HepG2 (cell line): ENCODE measurements around the gene RAD51D. TPM values are rescaled to one million over a fixed set of nuclear protein-coding genes. Genes with fewer than 3 reads are reported as not detected.

Source experiments
- AKAP8 ChIP-seq: sonication (generic); formaldehyde crosslinking; IDR thresholded peaks from 2 replicates; pipeline ENCODE4 v1.5.1; 2020; ENCODE audit warnings: mild to moderate bottlenecking, missing genetic modification reagents
- HDAC1 ChIP-seq: sonication (generic); formaldehyde crosslinking; IDR thresholded peaks from 2 replicates; pipeline ENCODE4 v1.5.1; 2020; ENCODE audit warnings: mild to moderate bottlenecking, missing genetic modification reagents
- IRX3 ChIP-seq: sonication (generic); formaldehyde crosslinking; IDR thresholded peaks from 2 replicates; pipeline ENCODE4 v1.8.1; 2023; ENCODE audit warnings: mild to moderate bottlenecking, low read depth, missing genetic modification reagents, borderline replicate concordance
- KDM2A ChIP-seq: sonication (generic); formaldehyde crosslinking; IDR thresholded peaks from 2 replicates; pipeline ENCODE4 v1.4.0; 2020; ENCODE audit warnings: low read depth, missing genetic modification reagents, borderline replicate concordance
- NFE2L1 ChIP-seq: sonication (generic); formaldehyde crosslinking; IDR thresholded peaks from 2 replicates; pipeline ENCODE4 v1.4.0; 2020; ENCODE audit warnings: missing genetic modification reagents, mild to moderate bottlenecking, borderline replicate concordance
- RFX3 ChIP-seq: IDR thresholded peaks from 2 replicates; pipeline ENCODE4 v1.6.1; 2016; ENCODE audit warnings: missing biosample characterization, missing genetic modification reagents
- SIX4 ChIP-seq: sonication (generic); formaldehyde crosslinking; IDR thresholded peaks from 2 replicates; pipeline ENCODE4 v1.4.0; 2020; ENCODE audit warnings: missing genetic modification reagents
- ZNF260 ChIP-seq: sonication (generic); formaldehyde crosslinking; IDR thresholded peaks from 2 replicates; pipeline ENCODE4 v1.4.0; 2020; ENCODE audit warnings: missing genetic modification reagents, low read depth, mild to moderate bottlenecking, borderline replicate concordance
- ZNF652 ChIP-seq: IDR thresholded peaks from 2 replicates; pipeline ENCODE4 v1.6.1; 2016; ENCODE audit warnings: low read depth, borderline replicate concordance
- ZNF83 ChIP-seq: sonication (generic); formaldehyde crosslinking; IDR thresholded peaks from 2 replicates; pipeline ENCODE4 v1.4.0; 2020; ENCODE audit warnings: missing genetic modification reagents, mild to moderate bottlenecking, borderline replicate concordance
- polyA plus RNA-seq, 8 experiments: library from polyadenylated mRNA; depleted of rRNA in 3 of 8; stranded (reverse) in 7 of 8; unstranded in 1 of 8; fragments of >200 nt; fragmentation: Illumina TruSeq in 4 of 8; extraction: Trizol in 4 of 8; gene quantifications; 2 replicates each; pipeline versions ENCODE4 v1.2.1 to v1.2.3, GENCODE V29; 2011 to 2016; ENCODE audit warnings: low read depth in 4 of 8, missing spikeins in 1 of 8, mixed read lengths in 1 of 8; ENCODE audit not compliant: insufficient read depth in 1 of 8
- total RNA-seq, 5 experiments: library from RNA; depleted of rRNA; stranded (reverse); fragments of >200 nt; fragmentation: Illumina TruSeq; extraction: Trizol; gene quantifications; 2 replicates each; pipeline ENCODE4 v1.2.3, GENCODE V29; 2016; ENCODE audit warnings: low read depth in 1 of 5
- TF ChIP-seq, protein P1 (sequence below): sonication (generic); formaldehyde crosslinking; IDR thresholded peaks from 2 replicates; pipeline ENCODE4 v1.4.0; 2020; ENCODE audit warnings: low read depth, missing genetic modification reagents
- TF ChIP-seq, protein P2 (sequence below): sonication (generic); formaldehyde crosslinking; IDR thresholded peaks from one replicate; pipeline ENCODE4 v1.5.1; 2020; ENCODE audit warnings: mild to moderate bottlenecking, missing genetic modification reagents; ENCODE audit errors: not compliant biosample characterization
- TF ChIP-seq, protein P3 (sequence below): sonication (generic); formaldehyde crosslinking; IDR thresholded peaks from 2 replicates; pipeline ENCODE4 v1.5.1; 2020; ENCODE audit warnings: missing genetic modification reagents, mild to moderate bottlenecking, borderline replicate concordance

Gene RAD51D
- total and polyA plus RNA-seq, 2 of the 13 experiments (the other 11 are each of a cell fraction or from before 2014, with no cell fraction given) = 6.7 to 13.1 TPM

DNA sequence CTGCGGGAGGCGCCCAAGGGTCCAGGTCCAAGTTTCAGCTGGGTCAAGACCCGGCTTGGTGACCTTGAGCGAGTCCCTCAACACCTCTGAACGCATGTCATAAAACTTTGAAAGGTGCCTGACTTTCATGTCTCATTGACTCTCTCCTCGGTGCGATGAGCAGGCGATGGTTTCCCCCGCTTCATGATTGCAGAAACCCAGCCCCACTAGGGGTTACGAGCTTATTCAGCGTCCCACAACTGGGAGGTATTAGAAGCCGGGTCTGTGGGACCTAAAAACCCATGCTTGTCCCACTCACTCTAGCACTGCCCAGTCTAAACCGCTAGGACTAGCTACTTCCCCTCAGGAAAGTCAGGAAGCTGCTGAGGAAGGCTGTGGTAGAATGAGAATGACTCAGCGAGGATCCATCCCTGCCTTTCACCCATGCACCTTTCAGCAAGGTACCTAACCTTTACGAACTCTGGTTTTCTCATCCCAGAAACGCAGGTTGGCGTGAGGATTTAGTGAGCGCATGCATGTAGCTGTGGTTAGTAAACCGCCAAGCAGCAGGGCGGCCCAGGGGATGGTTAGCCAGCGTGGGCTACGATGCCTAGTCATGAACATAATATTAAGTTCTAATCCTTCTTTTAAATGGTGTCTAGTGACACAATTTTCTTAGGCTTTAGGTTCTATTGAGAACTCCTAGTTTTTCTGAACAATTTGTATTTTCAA, 29.9 kb downstream of the RAD51D start (continued):
- TF ChIP-seq, protein P1, sequence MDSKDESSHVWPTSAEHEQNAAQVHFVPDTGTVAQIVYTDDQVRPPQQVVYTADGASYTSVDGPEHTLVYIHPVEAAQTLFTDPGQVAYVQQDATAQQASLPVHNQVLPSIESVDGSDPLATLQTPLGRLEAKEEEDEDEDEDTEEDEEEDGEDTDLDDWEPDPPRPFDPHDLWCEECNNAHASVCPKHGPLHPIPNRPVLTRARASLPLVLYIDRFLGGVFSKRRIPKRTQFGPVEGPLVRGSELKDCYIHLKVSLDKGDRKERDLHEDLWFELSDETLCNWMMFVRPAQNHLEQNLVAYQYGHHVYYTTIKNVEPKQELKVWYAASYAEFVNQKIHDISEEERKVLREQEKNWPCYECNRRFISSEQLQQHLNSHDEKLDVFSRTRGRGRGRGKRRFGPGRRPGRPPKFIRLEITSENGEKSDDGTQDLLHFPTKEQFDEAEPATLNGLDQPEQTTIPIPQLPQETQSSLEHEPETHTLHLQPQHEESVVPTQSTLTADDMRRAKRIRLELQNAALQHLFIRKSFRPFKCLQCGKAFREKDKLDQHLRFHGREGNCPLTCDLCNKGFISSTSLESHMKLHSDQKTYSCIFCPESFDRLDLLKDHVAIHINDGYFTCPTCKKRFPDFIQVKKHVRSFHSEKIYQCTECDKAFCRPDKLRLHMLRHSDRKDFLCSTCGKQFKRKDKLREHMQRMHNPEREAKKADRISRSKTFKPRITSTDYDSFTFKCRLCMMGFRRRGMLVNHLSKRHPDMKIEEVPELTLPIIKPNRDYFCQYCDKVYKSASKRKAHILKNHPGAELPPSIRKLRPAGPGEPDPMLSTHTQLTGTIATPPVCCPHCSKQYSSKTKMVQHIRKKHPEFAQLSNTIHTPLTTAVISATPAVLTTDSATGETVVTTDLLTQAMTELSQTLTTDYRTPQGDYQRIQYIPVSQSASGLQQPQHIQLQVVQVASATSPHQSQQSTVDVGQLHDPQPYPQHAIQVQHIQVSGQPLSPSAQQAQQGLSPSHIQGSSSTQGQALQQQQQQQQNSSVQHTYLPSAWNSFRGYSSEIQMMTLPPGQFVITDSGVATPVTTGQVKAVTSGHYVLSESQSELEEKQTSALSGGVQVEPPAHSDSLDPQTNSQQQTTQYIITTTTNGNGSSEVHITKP = no peak
- TF ChIP-seq ZNF83 (CRISPR knock-in tag) (no peak), NFE2L1 (no peak), ZNF652 (CRISPR knock-in tag) (no peak), SIX4 (CRISPR knock-in tag) (no peak), RFX3 (CRISPR knock-in tag) (no peak), HDAC1 (CRISPR knock-in tag) (no peak), KDM2A (CRISPR knock-in tag) (no peak), ZNF260 (CRISPR knock-in tag) (no peak), IRX3 (no peak), AKAP8 (CRISPR knock-in tag) (no peak)
- TF ChIP-seq, protein P2, sequence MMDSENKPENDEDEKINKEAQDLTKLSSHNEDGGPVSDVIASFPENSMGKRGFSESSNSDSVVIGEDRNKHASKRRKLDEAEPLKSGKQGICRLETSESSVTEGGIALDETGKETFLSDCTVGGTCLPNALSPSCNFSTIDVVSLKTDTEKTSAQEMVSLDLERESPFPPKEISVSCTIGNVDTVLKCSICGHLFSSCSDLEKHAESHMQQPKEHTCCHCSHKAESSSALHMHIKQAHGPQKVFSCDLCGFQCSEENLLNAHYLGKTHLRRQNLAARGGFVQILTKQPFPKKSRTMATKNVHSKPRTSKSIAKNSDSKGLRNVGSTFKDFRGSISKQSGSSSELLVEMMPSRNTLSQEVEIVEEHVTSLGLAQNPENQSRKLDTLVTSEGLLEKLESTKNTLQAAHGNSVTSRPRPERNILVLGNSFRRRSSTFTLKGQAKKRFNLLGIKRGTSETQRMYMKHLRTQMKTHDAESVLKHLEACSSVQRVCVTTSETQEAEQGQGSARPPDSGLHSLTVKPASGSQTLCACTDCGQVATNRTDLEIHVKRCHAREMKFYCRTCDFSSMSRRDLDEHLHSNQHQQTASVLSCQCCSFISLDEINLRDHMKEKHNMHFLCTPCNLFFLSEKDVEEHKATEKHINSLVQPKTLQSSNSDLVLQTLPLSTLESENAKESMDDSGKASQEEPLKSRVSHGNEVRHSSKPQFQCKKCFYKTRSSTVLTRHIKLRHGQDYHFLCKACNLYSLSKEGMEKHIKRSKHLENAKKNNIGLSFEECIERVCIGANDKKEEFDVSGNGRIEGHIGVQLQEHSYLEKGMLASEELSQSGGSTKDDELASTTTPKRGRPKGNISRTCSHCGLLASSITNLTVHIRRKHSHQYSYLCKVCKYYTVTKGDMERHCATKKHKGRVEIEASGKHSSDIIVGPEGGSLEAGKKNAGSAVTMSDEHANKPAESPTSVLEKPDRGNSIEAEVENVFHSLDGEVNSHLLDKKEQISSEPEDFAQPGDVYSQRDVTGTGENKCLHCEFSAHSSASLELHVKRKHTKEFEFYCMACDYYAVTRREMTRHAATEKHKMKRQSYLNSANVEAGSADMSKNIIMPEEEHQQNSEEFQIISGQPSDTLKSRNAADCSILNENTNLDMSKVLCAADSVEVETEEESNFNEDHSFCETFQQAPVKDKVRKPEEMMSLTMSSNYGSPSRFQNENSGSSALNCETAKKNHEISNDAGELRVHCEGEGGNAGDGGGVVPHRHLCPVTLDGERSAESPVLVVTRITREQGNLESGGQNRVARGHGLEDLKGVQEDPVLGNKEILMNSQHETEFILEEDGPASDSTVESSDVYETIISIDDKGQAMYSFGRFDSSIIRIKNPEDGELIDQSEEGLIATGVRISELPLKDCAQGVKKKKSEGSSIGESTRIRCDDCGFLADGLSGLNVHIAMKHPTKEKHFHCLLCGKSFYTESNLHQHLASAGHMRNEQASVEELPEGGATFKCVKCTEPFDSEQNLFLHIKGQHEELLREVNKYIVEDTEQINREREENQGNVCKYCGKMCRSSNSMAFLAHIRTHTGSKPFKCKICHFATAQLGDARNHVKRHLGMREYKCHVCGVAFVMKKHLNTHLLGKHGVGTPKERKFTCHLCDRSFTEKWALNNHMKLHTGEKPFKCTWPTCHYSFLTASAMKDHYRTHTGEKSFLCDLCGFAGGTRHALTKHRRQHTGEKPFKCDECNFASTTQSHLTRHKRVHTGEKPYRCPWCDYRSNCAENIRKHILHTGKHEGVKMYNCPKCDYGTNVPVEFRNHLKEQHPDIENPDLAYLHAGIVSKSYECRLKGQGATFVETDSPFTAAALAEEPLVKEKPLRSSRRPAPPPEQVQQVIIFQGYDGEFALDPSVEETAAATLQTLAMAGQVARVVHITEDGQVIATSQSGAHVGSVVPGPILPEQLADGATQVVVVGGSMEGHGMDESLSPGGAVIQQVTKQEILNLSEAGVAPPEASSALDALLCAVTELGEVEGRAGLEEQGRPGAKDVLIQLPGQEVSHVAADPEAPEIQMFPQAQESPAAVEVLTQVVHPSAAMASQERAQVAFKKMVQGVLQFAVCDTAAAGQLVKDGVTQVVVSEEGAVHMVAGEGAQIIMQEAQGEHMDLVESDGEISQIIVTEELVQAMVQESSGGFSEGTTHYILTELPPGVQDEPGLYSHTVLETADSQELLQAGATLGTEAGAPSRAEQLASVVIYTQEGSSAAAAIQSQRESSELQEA (CRISPR knock-in tag) = no peak
- TF ChIP-seq, protein P3, sequence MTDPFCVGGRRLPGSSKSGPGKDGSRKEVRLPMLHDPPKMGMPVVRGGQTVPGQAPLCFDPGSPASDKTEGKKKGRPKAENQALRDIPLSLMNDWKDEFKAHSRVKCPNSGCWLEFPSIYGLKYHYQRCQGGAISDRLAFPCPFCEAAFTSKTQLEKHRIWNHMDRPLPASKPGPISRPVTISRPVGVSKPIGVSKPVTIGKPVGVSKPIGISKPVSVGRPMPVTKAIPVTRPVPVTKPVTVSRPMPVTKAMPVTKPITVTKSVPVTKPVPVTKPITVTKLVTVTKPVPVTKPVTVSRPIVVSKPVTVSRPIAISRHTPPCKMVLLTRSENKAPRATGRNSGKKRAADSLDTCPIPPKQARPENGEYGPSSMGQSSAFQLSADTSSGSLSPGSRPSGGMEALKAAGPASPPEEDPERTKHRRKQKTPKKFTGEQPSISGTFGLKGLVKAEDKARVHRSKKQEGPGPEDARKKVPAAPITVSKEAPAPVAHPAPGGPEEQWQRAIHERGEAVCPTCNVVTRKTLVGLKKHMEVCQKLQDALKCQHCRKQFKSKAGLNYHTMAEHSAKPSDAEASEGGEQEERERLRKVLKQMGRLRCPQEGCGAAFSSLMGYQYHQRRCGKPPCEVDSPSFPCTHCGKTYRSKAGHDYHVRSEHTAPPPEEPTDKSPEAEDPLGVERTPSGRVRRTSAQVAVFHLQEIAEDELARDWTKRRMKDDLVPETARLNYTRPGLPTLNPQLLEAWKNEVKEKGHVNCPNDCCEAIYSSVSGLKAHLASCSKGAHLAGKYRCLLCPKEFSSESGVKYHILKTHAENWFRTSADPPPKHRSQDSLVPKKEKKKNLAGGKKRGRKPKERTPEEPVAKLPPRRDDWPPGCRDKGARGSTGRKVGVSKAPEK = no peak
